Ammon's horn (tissue), 1 donor: ENCODE results near the gene RANBP17.
"Not testable (repeated sequence)": the region's sequence is repeated elsewhere in the genome, so short reads cannot be mapped to it uniquely, and the experiment has no call there.

Source experiments
- DNase-seq: peaks from one replicate; pipeline ENCODE4 v3.0.0-alpha.2; 2016; ENCODE audit warnings: low spot score

The RANBP17 gene

GRCh38 chr5:170861917-170862766 is at the start of gene RANBP17:
Gene RANBP17, plus strand, starts transcription at chr5:170862018.
- no peak for DNase-seq

DNA sequence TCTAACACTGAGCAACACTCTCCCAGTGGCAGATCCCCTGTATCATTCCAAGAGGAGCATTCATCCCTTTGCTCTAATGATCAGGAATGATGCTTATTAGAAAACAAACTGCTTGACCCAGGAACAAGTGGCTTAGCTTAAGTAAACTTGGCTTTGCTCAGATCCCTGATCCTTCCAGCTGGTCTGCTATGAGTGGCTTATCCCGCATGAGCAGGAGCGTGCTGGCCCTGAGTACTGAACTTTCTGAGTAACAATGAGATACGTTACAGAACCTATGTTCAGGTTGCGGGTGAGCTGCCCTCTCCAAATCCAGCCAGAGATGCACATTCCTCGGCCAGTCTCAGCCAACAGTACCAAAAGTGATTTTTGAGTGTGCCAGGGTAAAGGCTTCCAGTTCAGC is 48.6 kb upstream of the RANBP17 start:
- no peak for DNase-seq

DNA sequence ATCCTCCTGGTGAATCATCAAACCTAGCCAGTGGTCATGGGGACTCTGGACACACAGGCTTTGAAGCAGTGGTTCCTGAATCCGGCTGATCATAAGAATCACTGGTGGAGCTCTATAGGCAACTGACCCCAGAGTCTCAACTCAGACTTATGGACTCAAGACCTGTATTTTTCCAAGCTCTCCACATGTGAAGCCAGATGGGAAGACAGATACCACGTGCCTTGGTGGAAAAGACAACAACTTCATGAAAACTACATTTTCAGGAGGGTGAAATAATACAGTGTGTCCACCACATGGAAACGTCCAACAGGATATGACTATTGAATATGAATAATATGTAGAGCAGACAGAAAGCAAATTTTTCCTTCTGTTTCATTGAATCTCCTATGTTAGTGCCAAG is 44.6 kb upstream of the RANBP17 start:
- DNase-seq: no peak

DNA sequence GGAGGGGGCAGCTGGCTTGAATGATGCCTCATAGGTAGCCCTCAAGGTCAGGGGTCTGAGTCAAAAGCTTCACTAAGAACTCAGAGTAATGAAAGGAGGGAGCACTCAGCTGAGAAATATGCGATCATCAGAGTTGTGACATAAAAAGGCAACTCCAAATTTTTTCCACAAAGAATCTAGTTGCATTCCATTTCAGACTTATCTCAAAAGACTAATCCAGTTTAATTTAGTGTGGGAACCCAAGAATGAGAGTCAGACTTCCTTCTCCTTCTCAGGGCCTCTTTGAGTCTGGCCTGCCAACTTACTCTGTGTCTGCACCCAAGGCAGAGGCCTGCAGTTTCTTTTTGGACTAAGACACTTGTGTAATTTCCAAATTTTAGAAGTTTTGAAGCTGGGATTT is 43.6 kb upstream of the RANBP17 start:
- DNase-seq: no peak

GRCh38 chr5:170819824-170820223 is 42.0 kb upstream of the RANBP17 start:
- DNase-seq: no peak

DNA sequence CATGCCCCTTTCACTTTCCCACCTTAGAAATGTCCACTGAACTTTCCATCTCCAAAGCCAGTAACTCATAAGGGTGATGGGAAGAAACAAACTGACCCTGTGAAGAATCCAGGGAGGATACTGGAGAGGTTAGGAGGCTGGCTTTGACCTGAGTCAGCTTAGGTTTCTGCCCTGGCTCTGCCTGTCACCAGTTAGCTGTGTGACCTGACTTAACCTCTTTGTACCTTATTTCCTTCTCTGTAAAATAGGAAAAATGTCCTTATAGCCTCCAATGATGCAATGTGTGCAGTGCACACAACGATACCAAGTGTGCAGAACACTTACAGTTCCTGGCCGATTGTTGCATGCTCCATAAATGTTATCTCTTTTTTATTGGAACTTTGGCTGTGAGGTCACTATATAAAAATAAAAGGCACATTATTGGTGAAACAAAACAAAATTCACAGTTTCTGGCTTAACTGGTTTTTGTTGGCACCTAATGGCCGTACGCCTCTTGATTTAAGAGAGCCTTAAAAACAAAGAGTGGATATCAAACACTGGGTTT is 40.5 kb upstream of the RANBP17 start:
- DNase-seq: no peak

- no peak for DNase-seq
These were observed 35.7 kb upstream of the RANBP17 start for GRCh38 chr5:170826117-170826516.

GRCh38 chr5:170832241-170832640 is 29.6 kb upstream of the RANBP17 start:
- DNase-seq: no peak

- DNase-seq: not testable (repeated sequence)
These were observed 27.8 kb upstream of the RANBP17 start for GRCh38 chr5:170833981-170834380.

DNA sequence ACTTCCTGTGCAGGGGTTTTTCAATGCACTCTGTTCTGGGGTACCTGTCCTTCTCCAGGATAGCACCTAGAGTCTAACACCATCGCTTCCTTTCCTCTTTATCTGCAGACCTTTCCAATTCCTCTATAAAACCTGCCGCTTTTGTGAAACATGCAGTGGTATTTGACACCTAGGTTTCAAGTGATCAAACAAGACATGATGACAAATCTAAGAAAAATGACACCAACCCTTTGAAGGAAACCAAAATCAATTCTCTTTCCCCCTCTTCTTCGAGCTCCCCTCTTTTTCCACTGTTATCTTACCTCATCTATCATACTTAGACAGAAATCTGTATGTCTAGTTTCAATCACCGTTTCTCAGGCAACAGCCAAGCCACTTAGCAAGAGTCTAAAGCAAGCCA is 25.6 kb upstream of the RANBP17 start:
- no peak for DNase-seq

DNA sequence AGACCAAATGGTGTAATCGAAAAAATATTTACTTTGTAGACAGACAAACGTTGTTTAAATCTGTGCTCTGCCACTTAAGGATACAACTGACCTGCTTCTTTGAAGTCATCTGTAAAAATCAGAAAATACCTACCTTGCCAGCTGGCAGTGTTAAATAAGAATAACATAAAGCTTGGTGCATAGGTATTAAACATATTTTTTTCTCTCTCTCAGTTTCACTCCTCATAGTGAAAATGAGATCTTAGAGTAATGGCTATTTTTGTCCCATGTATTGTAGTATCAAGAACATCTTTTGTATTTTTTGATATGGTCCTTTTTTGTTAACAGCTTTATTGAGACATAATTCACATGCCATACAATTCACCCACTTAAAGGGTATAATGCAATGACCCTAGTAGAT is 17.9 kb upstream of the RANBP17 start:
- DNase-seq: no peak

DNA sequence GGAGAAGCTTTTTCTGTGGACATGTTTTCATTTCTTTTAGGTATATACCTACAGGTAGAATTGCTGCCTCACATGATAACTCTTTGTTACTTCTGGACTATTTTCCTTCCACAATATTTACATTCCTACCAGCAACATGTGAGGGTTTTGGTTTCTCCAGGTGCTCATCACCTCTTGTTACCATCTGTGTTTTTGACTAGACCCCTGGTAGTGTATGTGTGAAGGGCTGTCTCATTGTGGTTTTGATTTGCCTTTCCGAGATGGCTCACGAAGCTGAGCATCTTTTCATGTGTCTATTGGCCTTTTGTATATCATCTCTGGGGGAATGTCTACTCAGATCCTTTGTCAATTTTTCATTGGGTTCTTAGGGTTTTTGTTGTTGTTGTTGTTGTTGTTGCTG is 17.2 kb upstream of the RANBP17 start:
- DNase-seq: no peak

- DNase-seq: no peak
These were observed 15.4 kb upstream of the RANBP17 start for GRCh38 chr5:170846416-170846815.

DNA sequence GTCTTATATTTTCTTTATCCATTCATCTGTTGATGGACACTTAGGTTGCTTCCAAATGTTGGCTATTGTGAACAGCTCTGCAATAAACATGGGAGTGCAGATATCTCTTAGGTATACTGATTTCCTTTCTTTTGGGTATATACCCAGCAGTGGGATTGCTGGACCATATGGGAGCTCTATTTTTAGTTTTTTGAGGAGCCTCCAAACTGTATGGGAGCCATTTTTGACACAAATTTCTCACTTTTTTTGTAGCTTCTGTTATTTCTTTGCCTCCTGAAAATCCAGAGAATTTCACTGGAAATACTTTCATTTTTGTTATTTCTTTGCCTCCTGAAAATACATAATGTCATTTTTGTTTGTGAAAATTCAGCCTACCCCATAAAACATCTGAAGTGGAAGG is 15.0 kb upstream of the RANBP17 start:
- DNase-seq: no peak

- DNase-seq: no peak
These were observed 13.8 kb upstream of the RANBP17 start for GRCh38 chr5:170848033-170848432.

DNA sequence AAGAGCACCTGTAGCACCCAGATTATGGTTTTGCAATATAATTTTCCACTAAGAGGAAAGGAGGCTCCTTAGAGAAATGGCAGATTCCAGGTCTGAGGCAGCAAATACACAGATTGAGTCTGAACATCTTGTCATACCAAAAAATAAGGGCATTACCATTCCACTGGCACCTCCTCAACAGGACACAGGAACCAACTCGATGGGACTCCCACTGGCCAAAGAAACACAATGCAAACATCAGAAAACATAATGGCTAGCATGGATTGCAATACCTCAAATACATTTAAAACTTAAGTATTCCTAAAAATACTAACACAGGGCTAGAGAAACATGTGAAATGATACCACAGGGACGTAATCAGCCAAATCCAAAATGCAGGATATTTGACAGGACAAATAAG is 12.4 kb upstream of the RANBP17 start:
- DNase-seq: no peak

DNA sequence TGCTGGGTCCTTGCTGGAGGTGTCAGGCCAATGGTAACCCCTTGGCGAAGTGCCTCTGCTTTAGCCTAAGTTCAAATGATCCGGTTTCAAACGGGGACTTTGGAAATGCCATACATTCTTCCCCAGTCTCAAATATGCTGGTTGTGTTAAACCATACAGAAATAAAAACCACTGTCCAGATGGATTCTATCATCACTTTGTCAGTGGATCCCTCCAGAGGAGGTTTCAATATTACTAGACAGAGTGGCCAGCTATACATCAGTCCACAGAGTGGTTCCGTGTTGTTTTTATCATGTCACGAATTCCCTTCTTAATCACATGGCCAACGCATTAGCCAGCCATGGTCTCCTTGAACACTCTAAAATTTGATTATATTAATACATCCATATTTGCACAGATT is 7.3 kb upstream of the RANBP17 start:
- DNase-seq: no peak

GRCh38 chr5:170857066-170857465 is 4.8 kb upstream of the RANBP17 start:
- no peak for DNase-seq

DNA sequence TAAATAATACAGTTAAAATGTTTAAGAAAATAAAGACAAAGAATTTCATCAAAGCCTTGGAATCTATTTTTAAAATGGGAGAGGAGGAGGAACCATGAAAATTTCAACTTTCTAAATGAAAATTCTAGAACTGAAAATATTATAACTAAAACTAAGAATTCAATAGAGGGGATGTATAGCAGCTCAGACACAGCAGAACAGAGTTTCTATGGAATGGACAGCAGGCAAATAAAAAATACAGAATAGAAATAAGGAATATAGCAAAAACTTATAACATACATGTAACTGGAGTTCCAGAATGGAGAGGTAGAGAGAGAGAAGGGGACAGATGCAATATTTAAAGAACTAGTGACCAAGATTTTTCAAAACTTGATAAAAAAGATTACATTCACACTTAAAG is 1.4 kb upstream of the RANBP17 start:
- DNase-seq: no peak

DNA sequence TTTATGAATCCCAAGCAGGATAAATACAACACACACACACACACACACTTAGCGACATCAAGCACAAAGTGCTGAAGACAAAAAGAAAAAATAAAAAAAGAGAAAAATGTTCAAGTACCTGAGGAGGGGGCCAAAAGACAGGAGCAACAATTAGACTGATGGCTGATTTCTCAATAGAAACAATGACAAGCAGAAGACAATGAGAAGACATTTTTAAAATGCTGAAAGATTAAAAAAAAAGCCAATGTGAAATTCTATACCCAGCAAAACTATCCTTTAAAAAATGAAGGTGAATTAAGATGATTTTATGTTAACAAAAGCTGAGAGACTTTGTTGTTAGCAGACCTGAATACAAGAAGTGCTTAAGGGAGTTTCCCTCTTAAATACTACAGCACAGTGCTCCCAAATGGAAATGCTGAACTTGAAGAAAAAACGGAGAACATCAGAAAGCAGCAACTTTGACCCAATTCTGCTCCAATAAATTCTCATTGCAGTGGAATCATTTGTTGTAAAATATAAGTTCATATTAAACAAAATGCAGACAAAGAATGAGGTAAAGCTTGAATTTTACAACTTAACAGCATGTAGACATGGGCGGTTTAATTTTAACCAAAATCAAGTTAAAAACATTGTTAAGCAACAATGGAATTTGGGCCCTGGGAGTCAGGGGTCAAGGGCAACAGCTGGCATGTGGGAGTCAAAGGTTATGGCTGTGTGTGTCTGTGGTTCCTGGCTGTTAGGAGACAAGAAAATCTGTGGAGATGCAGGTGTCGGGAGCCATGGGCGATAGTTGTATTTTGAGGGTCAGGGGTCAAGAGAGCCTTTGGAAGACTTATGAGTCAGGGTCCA is 776 bp upstream of the RANBP17 start:
- DNase-seq: no peak

GRCh38 chr5:170861667-170861916 is 226 bp upstream of the RANBP17 start:
- no peak for DNase-seq

DNA sequence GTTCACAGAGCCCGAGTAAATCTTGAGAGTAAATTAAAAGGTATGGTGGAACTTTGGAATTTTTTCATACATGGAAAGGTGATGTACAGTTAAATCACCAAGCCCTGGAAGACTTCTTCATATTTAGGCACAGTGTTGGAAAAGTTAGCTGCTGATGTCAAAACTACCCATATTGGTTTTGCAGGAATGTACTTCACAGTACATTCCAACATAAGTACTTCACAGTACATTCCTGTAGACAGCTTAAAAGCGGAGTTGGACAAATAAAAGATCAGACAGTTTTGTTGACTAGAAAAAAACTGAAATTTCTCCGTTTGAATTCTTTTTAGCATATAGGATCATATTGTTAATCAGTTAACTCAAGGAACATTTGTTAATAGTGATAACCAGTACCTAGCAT is 1.8 kb downstream of the RANBP17 start:
- no peak for DNase-seq

DNA sequence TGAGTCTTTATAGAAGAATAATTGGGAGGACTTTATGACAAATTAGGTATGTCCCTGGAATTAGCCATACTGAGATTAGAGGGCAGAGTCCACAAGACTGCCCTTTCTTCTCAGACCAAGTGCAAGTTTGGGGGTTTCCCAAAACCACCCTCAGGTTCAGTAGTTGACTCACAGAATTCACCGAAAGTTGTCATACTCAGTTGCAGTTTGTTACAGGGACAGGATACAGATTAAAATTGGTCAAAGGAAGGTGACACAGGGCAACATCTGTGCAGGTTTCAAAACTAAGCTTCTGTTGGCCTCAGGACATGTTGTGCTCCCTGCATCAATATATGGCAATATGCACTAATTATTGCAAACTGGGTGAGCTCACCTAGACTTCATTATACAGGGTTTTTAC is 3.8 kb downstream of the RANBP17 start:
- DNase-seq: no peak
